ENCODE results near the gene LNX2.

The LNX2 gene

GRCh38 chr13:27607125-27607524, 13.2 kb downstream of the LNX2 start:
- no peak for DNase-seq (ENCODE audit: low read depth in 2 of 2)

GRCh38 chr13:27605610-27606200, 14.6 kb downstream of the LNX2 start:
- no peak for DNase-seq (ENCODE audit: low read depth in 2 of 2)

- no peak for DNase-seq (ENCODE audit: low read depth in 2 of 2)
These were observed 15.2 kb downstream of the LNX2 start for GRCh38 chr13:27605099-27605498.

GRCh38 chr13:27601803-27602202, 18.5 kb downstream of the LNX2 start:
- no peak for DNase-seq (ENCODE audit: low read depth in 2 of 2)

GRCh38 chr13:27601208-27601607, 19.1 kb downstream of the LNX2 start:
- DNase-seq (ENCODE audit: low read depth in 2 of 2) = no peak

- DNase-seq (ENCODE audit: low read depth in 2 of 2) = no peak
These were observed 19.6 kb downstream of the LNX2 start for GRCh38 chr13:27600711-27601110.

GRCh38 chr13:27599845-27600553, 20.3 kb downstream of the LNX2 start:
- DNase-seq (ENCODE audit: low read depth in 2 of 2) = no peak

- DNase-seq (ENCODE audit: low read depth in 2 of 2) = no peak
These were observed 21.2 kb downstream of the LNX2 start for GRCh38 chr13:27599096-27599495.

- DNase-seq (ENCODE audit: low read depth in 2 of 2) = no peak
These were observed 25.1 kb downstream of the LNX2 start for GRCh38 chr13:27595055-27595811.

GRCh38 chr13:27593267-27593666, 27.1 kb downstream of the LNX2 start:
- no peak for DNase-seq (ENCODE audit: low read depth in 2 of 2)

- DNase-seq (ENCODE audit: low read depth in 2 of 2) = no peak
These were observed 27.5 kb downstream of the LNX2 start for GRCh38 chr13:27592865-27593264.

- no peak for DNase-seq (ENCODE audit: low read depth in 2 of 2)
These were observed 31.9 kb downstream of the LNX2 start for GRCh38 chr13:27588405-27588804.

GRCh38 chr13:27587095-27587746, 33.1 kb downstream of the LNX2 start:
- DNase-seq (ENCODE audit: low read depth in 2 of 2) = no peak

- no peak for DNase-seq (ENCODE audit: low read depth in 2 of 2)
These were observed 36.7 kb downstream of the LNX2 start for GRCh38 chr13:27583645-27584044.

GRCh38 chr13:27578121-27579030, 42.0 kb downstream of the LNX2 start:
- no peak for DNase-seq (ENCODE audit: low read depth in 2 of 2)

GRCh38 chr13:27574661-27575060, 45.7 kb downstream of the LNX2 start:
- no peak for DNase-seq (ENCODE audit: low read depth in 2 of 2)

- no peak for DNase-seq (ENCODE audit: low read depth in 2 of 2)
These were observed 47.1 kb downstream of the LNX2 start for GRCh38 chr13:27573265-27573664.

- no peak for DNase-seq (ENCODE audit: low read depth in 2 of 2)
These were observed 48.0 kb downstream of the LNX2 start for GRCh38 chr13:27572234-27572901.

- no peak for DNase-seq (ENCODE audit: low read depth in 2 of 2)
These were observed 49.4 kb downstream of the LNX2 start for GRCh38 chr13:27570906-27571305.

- DNase-seq (ENCODE audit: low read depth in 2 of 2) = no peak
These were observed 50.9 kb downstream of the LNX2 start for GRCh38 chr13:27569405-27569804.

GRCh38 chr13:27565818-27566217, 54.5 kb downstream of the LNX2 start:
- no peak for DNase-seq (ENCODE audit: low read depth in 2 of 2)
